MM.1S (cell line): ENCODE measurements around the gene TUBB6.
A peak's percentile ranks its signal among the peaks of the same experiment; 100 is the strongest.

Experiments
- DNase-seq: peaks from one replicate; pipeline ENCODE4 v3.0.0-alpha.2; 2015
- H2AFZ ChIP-seq: fragments of 300-600 bp; sonication (generic); 2 replicates; pipeline ENCODE4 v1.6.0; 2016; ENCODE audit warnings: antibody characterized with exemption, low read length
- H3F3A ChIP-seq: fragments of 300-600 bp; sonication (generic); 2 replicates; pipeline ENCODE4 v1.6.1; 2016; ENCODE audit warnings: mild to moderate bottlenecking, antibody characterized with exemption, low read length, moderate library complexity, mixed read lengths; ENCODE audit not compliant: insufficient read depth
- H3K27ac ChIP-seq: fragments of 300-600 bp; sonication (generic); 2 replicates; pipeline ENCODE4 v1.5.1; 2016; ENCODE audit warnings: mild to moderate bottlenecking, low read length
- H3K27me3 ChIP-seq: fragments of 300-600 bp; sonication (generic); replicated peaks from 2 replicates; pipeline ENCODE4 v1.6.0; 2016; ENCODE audit warnings: low read length; ENCODE audit not compliant: insufficient read depth
- H3K36me3 ChIP-seq: fragments of 300-600 bp; sonication (generic); replicated peaks from 2 replicates; pipeline ENCODE4 v1.6.1; 2016; ENCODE audit warnings: mild to moderate bottlenecking, low read length, mixed read lengths; ENCODE audit not compliant: insufficient read depth
- H3K4me1 ChIP-seq: fragments of 300-600 bp; sonication (generic); 2 replicates; pipeline ENCODE4 v1.6.1; 2016; ENCODE audit warnings: low read length, mixed read lengths
- H3K4me2 ChIP-seq: fragments of 300-600 bp; sonication (generic); 2 replicates; pipeline ENCODE4 v1.6.0; 2016; ENCODE audit warnings: low read depth, low read length
- H3K4me3 ChIP-seq: fragments of 300-600 bp; sonication (generic); 2 replicates; pipeline ENCODE4 v1.5.1; 2016; ENCODE audit warnings: low read length, mixed read lengths
- H3K79me2 ChIP-seq: fragments of 300-600 bp; sonication (generic); 2 replicates; pipeline ENCODE4 v1.6.1; 2016; ENCODE audit warnings: mixed run types, low read length, mixed read lengths
- H3K9ac ChIP-seq: fragments of 300-600 bp; sonication (generic); 2 replicates; pipeline ENCODE4 v1.6.1; 2016; ENCODE audit warnings: low read length, mixed read lengths
- H3K9me2 ChIP-seq: fragments of 300-600 bp; sonication (generic); replicated peaks from 2 replicates; pipeline ENCODE4 v1.6.1; 2016; ENCODE audit warnings: mild to moderate bottlenecking, low read length, mixed read lengths; ENCODE audit not compliant: insufficient read depth
- H3K9me3 ChIP-seq: fragments of 300-600 bp; sonication (generic); replicated peaks from 2 replicates; pipeline ENCODE4 v1.6.1; 2016; ENCODE audit warnings: mild to moderate bottlenecking, low read length, mixed read lengths; ENCODE audit not compliant: insufficient read depth
- H4K20me1 ChIP-seq: fragments of 300-600 bp; sonication (generic); 2 replicates; pipeline ENCODE4 v1.6.1; 2016; ENCODE audit warnings: mild to moderate bottlenecking, low read length, moderate library complexity, mixed read lengths; ENCODE audit not compliant: insufficient read depth
- EZH2 ChIP-seq: fragments of 300-600 bp; sonication (generic); optimal IDR thresholded peaks from 2 replicates; pipeline ENCODE3; 2017; ENCODE audit warnings: low read depth, mild to moderate bottlenecking, antibody characterized with exemption, low read length, mixed read lengths
- EZH2phosphoT487 ChIP-seq: fragments of 300-600 bp; sonication (generic); IDR thresholded peaks from 2 replicates; pipeline ENCODE4 v1.6.1; 2018; ENCODE audit warnings: antibody characterized with exemption, low read length
- TF ChIP-seq, protein P1 (sequence below): fragments of 300-600 bp; sonication (generic); IDR thresholded peaks from 2 replicates; pipeline ENCODE4 v1.5.1; 2016; ENCODE audit warnings: antibody characterized with exemption, low read length, mixed read lengths

TUBB6 gene

DNA sequence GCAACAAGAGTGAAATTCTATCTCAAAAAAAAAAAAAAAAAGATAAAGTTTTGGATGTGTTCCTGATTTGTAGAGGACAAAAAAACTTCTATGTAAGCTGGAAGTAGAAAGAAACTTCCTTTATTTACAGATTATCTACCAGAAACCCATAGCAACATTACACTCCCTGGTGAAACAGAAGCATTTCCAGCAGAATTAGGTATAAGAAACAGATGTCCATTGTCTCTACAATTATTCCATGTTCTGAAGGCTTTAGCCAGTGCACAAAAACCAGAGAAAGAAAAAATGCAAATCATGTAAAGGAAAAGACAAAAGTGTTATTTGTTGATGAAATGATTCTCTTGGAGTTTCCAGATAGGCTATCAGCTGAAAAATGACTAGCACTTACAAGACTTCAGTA lies 4.9 kb downstream of the TUBB6 start:
- Histone ChIP-seq H3K36me3 (no peaks in the 10 kb centered on the region), H3K79me2 (no peaks in the 10 kb centered on the region)
- DNase-seq, result no peak

DNA sequence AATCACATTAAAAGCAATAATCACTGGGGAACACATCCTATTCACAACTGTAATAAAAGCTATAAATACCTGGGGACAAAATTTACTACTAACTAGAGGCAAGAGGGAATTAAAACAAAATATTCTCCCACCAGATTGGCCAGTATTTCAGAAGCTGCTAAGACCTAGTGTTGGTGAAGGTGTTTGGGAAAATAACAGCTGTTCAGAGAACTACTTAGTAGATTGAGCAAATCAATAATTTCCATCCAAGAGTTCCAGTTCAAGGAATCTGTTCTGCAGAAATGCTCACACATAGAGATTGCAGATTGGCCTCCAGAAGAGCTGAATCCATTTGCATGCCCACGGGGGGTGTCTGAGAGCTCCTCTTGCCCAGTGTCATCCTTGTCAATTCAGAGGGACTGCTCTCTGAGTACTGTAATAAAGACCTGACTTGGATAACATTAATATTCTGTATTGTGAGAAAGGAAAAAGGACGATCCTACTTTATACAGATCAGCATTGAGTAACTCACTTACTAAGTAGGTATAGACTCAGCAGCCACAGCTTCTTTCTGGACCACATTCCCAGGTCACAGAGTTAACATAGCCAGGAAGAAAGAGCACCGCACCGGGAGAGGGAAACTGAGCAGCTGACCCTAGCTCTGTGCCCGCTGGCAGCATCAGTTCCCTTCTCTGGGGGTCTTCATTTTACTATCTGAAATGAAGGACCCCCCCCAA lies 5.6 kb downstream of the TUBB6 start:
- Histone ChIP-seq H3K4me1 (peaks cover 14% of the 10 kb centered on the region), H2AFZ (no peak overlapping the region), H4K20me1 (no peaks in the 10 kb centered on the region), H3K9me3 (no peaks in the 10 kb centered on the region), H3K4me2 (peak overlapping the region; percentile 40; the same call in 1 of the 2 replicates), H3K4me3 (no peak overlapping the region), H3K9me2 (no peaks in the 10 kb centered on the region), H3F3A (0 out of 2 replicates have a peak, but pooled peaks cover 4% of the 10 kb centered on the region), H3K9ac (no peak overlapping the region), H3K27ac (no peak overlapping the region), H3K79me2 (no peaks in the 10 kb centered on the region), H3K27me3 (no peaks in the 10 kb centered on the region), H3K36me3 (no peaks in the 10 kb centered on the region)
- TF ChIP-seq, protein P1, sequence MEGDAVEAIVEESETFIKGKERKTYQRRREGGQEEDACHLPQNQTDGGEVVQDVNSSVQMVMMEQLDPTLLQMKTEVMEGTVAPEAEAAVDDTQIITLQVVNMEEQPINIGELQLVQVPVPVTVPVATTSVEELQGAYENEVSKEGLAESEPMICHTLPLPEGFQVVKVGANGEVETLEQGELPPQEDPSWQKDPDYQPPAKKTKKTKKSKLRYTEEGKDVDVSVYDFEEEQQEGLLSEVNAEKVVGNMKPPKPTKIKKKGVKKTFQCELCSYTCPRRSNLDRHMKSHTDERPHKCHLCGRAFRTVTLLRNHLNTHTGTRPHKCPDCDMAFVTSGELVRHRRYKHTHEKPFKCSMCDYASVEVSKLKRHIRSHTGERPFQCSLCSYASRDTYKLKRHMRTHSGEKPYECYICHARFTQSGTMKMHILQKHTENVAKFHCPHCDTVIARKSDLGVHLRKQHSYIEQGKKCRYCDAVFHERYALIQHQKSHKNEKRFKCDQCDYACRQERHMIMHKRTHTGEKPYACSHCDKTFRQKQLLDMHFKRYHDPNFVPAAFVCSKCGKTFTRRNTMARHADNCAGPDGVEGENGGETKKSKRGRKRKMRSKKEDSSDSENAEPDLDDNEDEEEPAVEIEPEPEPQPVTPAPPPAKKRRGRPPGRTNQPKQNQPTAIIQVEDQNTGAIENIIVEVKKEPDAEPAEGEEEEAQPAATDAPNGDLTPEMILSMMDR, result no peak
- TF ChIP-seq EZH2 (no peak), EZH2phosphoT487 (no peak)
- DNase-seq, result no peak

More for the DNA sequence above, 4.9 kb downstream of the TUBB6 start:
- Histone ChIP-seq H3K27ac (no peak overlapping the region), H3K4me1 (peaks cover 14% of the 10 kb centered on the region), H3K9ac (no peak overlapping the region), H3K4me2 (no peak overlapping the region), H3K9me3 (no peaks in the 10 kb centered on the region), H4K20me1 (no peaks in the 10 kb centered on the region), H3K27me3 (no peaks in the 10 kb centered on the region), H3K4me3 (no peak overlapping the region), H2AFZ (no peak overlapping the region), H3F3A (0 out of 2 replicates have a peak, but pooled peaks cover 4% of the 10 kb centered on the region), H3K9me2 (no peaks in the 10 kb centered on the region)
- TF ChIP-seq, protein P1, result no peak
- no peak for TF ChIP-seq EZH2
- no peak for TF ChIP-seq EZH2phosphoT487

DNA sequence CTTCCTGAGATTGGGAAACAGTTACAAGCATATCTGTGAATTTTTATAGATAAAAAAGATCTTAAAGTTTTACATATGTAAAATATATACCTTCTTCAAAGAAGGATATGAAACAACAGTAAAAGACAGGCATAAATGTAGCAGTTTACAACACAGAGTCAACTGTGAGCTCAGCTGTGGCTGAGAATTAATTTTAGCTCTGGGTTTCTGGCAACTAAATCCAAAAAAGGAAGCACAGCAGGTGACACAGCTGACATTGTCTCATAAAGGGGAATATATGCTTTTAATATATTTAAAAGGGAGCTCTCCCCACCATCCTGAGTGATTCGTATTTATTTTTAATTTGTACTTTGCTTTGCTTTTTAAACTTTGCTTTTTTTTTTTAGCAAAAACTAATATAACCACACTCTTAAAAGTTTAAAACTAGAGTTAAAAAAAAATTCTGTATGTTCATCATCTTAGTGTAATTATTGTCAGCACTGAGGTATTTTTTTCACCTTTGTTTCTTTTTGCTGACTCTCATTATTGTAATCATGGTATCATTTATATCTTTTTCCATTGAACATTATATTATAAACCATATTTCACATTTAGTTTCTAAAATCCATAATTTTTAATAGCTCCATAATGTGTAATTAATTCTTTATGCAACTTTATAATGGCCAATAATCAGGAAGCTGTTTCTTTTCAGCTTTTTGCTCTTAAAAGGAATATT lies 6.7 kb downstream of the TUBB6 start:
- H3K4me2 ChIP-seq, result peak overlapping the region; percentile 40

More for the DNA sequence above, 6.7 kb downstream of the TUBB6 start:
- H3K27ac ChIP-seq, result peak overlapping the region; percentile 16; the same call in 1 of the 2 replicates
- H3K4me1 ChIP-seq, result peaks cover 14% of the 10 kb centered on the region
- no peaks in the 10 kb centered on the region for H3K9me2 ChIP-seq
- no peaks in the 10 kb centered on the region for H4K20me1 ChIP-seq
- no peaks in the 10 kb centered on the region for H3K36me3 ChIP-seq
- TF ChIP-seq EZH2 (no peak), EZH2phosphoT487 (no peak)
- TF ChIP-seq, protein P1, result no peak
- no peak overlapping the region for H3K4me3 ChIP-seq
- no peak overlapping the region for H2AFZ ChIP-seq
- no peak overlapping the region for H3K9ac ChIP-seq
- 0 out of 2 replicates have a peak, but pooled peaks cover 4% of the 10 kb centered on the region for H3F3A ChIP-seq
- no peaks in the 10 kb centered on the region for H3K27me3 ChIP-seq
- peak; percentile 53 for DNase-seq
- H3K79me2 ChIP-seq, result no peaks in the 10 kb centered on the region
- H3K9me3 ChIP-seq, result no peaks in the 10 kb centered on the region
